K562 (cell line): ENCODE results near the gene SCAMP1. TPM values are rescaled to one million over a fixed set of nuclear protein-coding genes. Genes with fewer than 3 reads are reported as not detected.

Experiments
- ATF3 ChIP-seq, 2 experiments: fragments of 450-650 bp in 1 of 2; sonication (generic) in 1 of 2; formaldehyde crosslinking in 1 of 2; IDR thresholded peaks in 1 of 2; conservative IDR thresholded peaks in 1 of 2; 2 replicates each; pipeline versions ENCODE4 v1.6.1 to v1.8.1; 2016 to 2023; ENCODE audit warnings: mild to moderate bottlenecking in 2 of 2, moderate library complexity in 2 of 2, inconsistent platforms in 1 of 2, missing genetic modification reagents in 1 of 2
- CTBP1 ChIP-seq: fragments of 450-650 bp; IDR thresholded peaks from 2 replicates; pipeline ENCODE4 v1.6.1; 2016; ENCODE audit warnings: borderline replicate concordance
- ETV1 ChIP-seq: fragments of 450-650 bp; conservative IDR thresholded peaks from 2 replicates; pipeline ENCODE4 v1.6.1; 2016; ENCODE audit warnings: missing genetic modification characterization, control low read depth, low read depth, missing compliant biosample characterization
- ETV5 ChIP-seq: sonication (generic); formaldehyde crosslinking; IDR thresholded peaks from 2 replicates; pipeline ENCODE4 v1.4.0; 2020; ENCODE audit warnings: low read depth, mild to moderate bottlenecking, missing genetic modification reagents
- GATAD2B ChIP-seq: fragments of 450-650 bp; IDR thresholded peaks from 2 replicates; pipeline ENCODE4 v1.6.1; 2017; ENCODE audit warnings: mild to moderate bottlenecking, borderline replicate concordance
- HDAC2 ChIP-seq: fragments of 450-650 bp; IDR thresholded peaks from 2 replicates; pipeline ENCODE4 v1.6.1; 2016; ENCODE audit warnings: mild to moderate bottlenecking
- ILK ChIP-seq: fragments of 450-650 bp; IDR thresholded peaks from 2 replicates; pipeline ENCODE4 v1.6.1; 2016; ENCODE audit warnings: missing genetic modification characterization, low read depth, mild to moderate bottlenecking, missing compliant biosample characterization, moderate library complexity, borderline replicate concordance
- MCM7 ChIP-seq, 2 experiments: fragments of 450-650 bp; IDR thresholded peaks; 2 replicates each; pipeline ENCODE4 v1.6.1; 2016 to 2018
- NCOR1 ChIP-seq: fragments of 450-650 bp; IDR thresholded peaks from 2 replicates; pipeline ENCODE4 v1.6.1; 2016; ENCODE audit warnings: mild to moderate bottlenecking, moderate library complexity
- RFX1 ChIP-seq: fragments of 450-650 bp; IDR thresholded peaks from 2 replicates; pipeline ENCODE4 v1.6.1; 2016; ENCODE audit warnings: mild to moderate bottlenecking, moderate library complexity
- SRSF7 ChIP-seq: fragments of 200-400 bp; formaldehyde crosslinking; optimal IDR thresholded peaks from 2 replicates; pipeline ENCODE3; 2017; ENCODE audit warnings: mild to moderate bottlenecking, low read depth, low read length
- TAF1 ChIP-seq: IDR thresholded peaks from 2 replicates; pipeline ENCODE4 v1.6.1; 2011; ENCODE audit warnings: mild to moderate bottlenecking, low read length, moderate library complexity; ENCODE audit not compliant: insufficient read depth, control insufficient read depth, severe bottlenecking; ENCODE audit errors: extremely low read depth
- TBP ChIP-seq: optimal IDR thresholded peaks from 2 replicates; pipeline ENCODE3; 2011; ENCODE audit warnings: low read depth, low read length, improper control_type of control experiment
- ZNF140 ChIP-seq: fragments of 250-450 bp; sonication (Bioruptor Pico); IDR thresholded peaks from 2 replicates; pipeline ENCODE4 v1.8.0; 2021; ENCODE audit warnings: moderate library complexity, mild to moderate bottlenecking, inconsistent platforms
- ZNF143 ChIP-seq: sonication (generic); formaldehyde crosslinking; IDR thresholded peaks from 2 replicates; pipeline ENCODE4 v1.9.0; 2022; ENCODE audit warnings: mild to moderate bottlenecking, missing genetic modification reagents
- ZNF239 ChIP-seq: fragments of 250-450 bp; sonication (Bioruptor Pico); IDR thresholded peaks from 2 replicates; pipeline ENCODE4 v1.4.0; 2020; ENCODE audit warnings: mild to moderate bottlenecking
- ZNF24 ChIP-seq: fragments of 450-650 bp; IDR thresholded peaks from 2 replicates; pipeline ENCODE4 v1.6.1; 2016
- ZNF3 ChIP-seq: fragments of 250-450 bp; sonication (Bioruptor Pico); IDR thresholded peaks from 2 replicates; pipeline ENCODE4 v1.5.0; 2021; ENCODE audit warnings: mild to moderate bottlenecking, moderate library complexity
- ZNF436 ChIP-seq: fragments of 250-450, 450-650 bp; sonication (Bioruptor Pico); formaldehyde crosslinking; IDR thresholded peaks from 2 replicates; pipeline ENCODE4 v1.7.0; 2020; ENCODE audit warnings: mild to moderate bottlenecking
- ZNF445 ChIP-seq: fragments of 250-450 bp; sonication (Bioruptor Pico); IDR thresholded peaks from 2 replicates; pipeline ENCODE4 v1.4.0; 2020; ENCODE audit warnings: low read depth, mild to moderate bottlenecking, moderate library complexity
- polyA plus RNA-seq, 8 experiments: library from polyadenylated mRNA; depleted of rRNA in 4 of 8; stranded (reverse) in 5 of 8; unstranded in 3 of 8; fragments of >200 nt; fragmentation: Nextera tagmentation in 2 of 8; fragmentation: Illumina TruSeq in 1 of 8; extraction: Ambion mirVana in 2 of 8; extraction: Trizol in 1 of 8; gene quantifications; 2 replicates each; pipeline versions ENCODE4 v1.2.1 to v1.2.3, GENCODE V29; 2011 to 2014; ENCODE audit warnings: inconsistent platforms in 1 of 8, missing spikeins in 1 of 8
- total RNA-seq, 7 experiments: library from RNA; depleted of rRNA in 6 of 7; stranded (reverse); fragments of >200 nt in 6 of 7; fragmentation: Illumina TruSeq in 2 of 7; extraction: Trizol in 2 of 7; gene quantifications; 2 replicates each; pipeline versions ENCODE4 v1.2.1 to v1.2.3, GENCODE V29; 2011 to 2021; ENCODE audit warnings: low replicate concordance in 1 of 7
- TF ChIP-seq, protein P1 (sequence below): IDR thresholded peaks from 2 replicates; pipeline ENCODE4 v1.6.1; 2014; ENCODE audit warnings: antibody characterized with exemption
- TF ChIP-seq, protein P2 (sequence below): fragments of 250-450 bp; sonication (Bioruptor Pico); IDR thresholded peaks from 2 replicates; pipeline ENCODE4 v1.4.0; 2020; ENCODE audit warnings: borderline replicate concordance
- TF ChIP-seq, protein P3 (sequence below): sonication (generic); formaldehyde crosslinking; IDR thresholded peaks from 2 replicates; pipeline ENCODE4 v1.8.0; 2022; ENCODE audit warnings: missing genetic modification reagents, mild to moderate bottlenecking, moderate library complexity, borderline replicate concordance

The SCAMP1 gene
- total and polyA plus RNA-seq, 9 of the 15 experiments (the other 6 are each of a cell fraction or from before 2014, with no cell fraction given) = 5.4 to 23.9 (median 13.8) TPM

GRCh38 chr5:78483809-78484521 is 123.5 kb downstream of the SCAMP1 start (continued):
- TF ChIP-seq ZNF143 (CRISPR knock-in tag) (no peak), ETV5 (peak; percentile 84), TBP (peak; percentile 39), ETV1 (tag) (peak; percentile 93), MCM7 (IDR thresholded peaks at IDR 0.05) (no peak), NCOR1 (peak; percentile 91), SRSF7 (no peak), ATF3 (IDR thresholded peaks at IDR 0.05) (peak; percentile 81), ATF3 (CRISPR knock-in tag; conservative IDR thresholded peaks at IDR 0.05) (peak; percentile 78; the same call in 1 of the 2 replicates), ZNF445 (CRISPR knock-in tag) (no peak), CTBP1 (peak; percentile 99), ZNF239 (CRISPR knock-in tag) (peak; percentile 46; the same call in 1 of the 2 replicates), ZNF436 (no peak), ZNF3 (CRISPR knock-in tag) (peak; percentile 100), TAF1 (no peak), RFX1 (no peak), ZNF140 (no peak), ZNF24 (peak; percentile 92), GATAD2B (peak; percentile 95), ILK (tag) (0 out of 2 replicates have a peak, but pooled peaks have one; percentile 9), HDAC2 (peak; percentile 97)
- TF ChIP-seq, protein P1, sequence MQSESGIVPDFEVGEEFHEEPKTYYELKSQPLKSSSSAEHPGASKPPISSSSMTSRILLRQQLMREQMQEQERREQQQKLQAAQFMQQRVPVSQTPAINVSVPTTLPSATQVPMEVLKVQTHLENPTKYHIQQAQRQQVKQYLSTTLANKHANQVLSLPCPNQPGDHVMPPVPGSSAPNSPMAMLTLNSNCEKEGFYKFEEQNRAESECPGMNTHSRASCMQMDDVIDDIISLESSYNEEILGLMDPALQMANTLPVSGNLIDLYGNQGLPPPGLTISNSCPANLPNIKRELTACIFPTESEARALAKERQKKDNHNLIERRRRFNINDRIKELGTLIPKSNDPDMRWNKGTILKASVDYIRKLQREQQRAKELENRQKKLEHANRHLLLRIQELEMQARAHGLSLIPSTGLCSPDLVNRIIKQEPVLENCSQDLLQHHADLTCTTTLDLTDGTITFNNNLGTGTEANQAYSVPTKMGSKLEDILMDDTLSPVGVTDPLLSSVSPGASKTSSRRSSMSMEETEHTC = no peak
- TF ChIP-seq, protein P2, sequence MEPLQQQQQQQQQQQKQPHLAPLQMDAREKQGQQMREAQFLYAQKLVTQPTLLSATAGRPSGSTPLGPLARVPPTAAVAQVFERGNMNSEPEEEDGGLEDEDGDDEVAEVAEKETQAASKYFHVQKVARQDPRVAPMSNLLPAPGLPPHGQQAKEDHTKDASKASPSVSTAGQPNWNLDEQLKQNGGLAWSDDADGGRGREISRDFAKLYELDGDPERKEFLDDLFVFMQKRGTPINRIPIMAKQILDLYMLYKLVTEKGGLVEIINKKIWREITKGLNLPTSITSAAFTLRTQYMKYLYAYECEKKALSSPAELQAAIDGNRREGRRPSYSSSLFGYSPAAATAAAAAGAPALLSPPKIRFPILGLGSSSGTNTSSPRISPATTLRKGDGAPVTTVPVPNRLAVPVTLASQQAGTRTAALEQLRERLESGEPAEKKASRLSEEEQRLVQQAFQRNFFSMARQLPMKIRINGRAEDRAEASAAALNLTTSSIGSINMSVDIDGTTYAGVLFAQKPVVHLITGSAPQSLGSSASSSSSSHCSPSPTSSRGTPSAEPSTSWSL (CRISPR knock-in tag) = no peak
- TF ChIP-seq, protein P3, sequence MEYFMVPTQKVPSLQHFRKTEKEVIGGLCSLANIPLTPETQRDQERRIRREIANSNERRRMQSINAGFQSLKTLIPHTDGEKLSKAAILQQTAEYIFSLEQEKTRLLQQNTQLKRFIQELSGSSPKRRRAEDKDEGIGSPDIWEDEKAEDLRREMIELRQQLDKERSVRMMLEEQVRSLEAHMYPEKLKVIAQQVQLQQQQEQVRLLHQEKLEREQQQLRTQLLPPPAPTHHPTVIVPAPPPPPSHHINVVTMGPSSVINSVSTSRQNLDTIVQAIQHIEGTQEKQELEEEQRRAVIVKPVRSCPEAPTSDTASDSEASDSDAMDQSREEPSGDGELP = no peak; the same call in 1 of the 2 replicates
